ENCODE data around the gene IGSF6. TPM values are rescaled to one million over a fixed set of nuclear protein-coding genes. Genes with fewer than 3 reads are reported as not detected.

Gene IGSF6
- total and polyA plus RNA-seq, 2 of the 13 experiments (the other 11 are each of a cell fraction or from before 2014, with no cell fraction given): not detected

DNA sequence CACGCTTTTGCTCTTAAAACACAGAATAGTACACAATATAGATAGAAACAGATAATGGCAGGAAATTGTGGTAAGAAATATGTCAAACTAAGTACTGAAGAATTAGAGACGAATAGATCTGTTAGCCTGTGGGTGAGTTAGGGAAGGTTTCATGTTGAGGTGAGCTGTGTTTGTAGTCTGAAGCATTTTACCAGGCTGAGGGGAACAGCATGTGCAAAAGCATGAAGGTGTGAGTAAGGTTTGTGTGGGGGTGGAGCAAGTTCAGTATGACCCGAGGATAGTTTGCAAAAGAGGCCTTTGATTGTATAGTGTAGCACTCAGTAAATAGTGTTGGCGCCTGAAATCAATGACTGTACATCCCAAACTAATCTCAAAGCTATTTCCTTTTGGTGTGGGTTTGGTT lies 13.8 kb downstream of the IGSF6 start (continued):
- peak; percentile 93 for TF ChIP-seq ARID5B (CRISPR knock-in tag; IDR thresholded peaks at IDR 0.05)
- peak; percentile 80; the same call in 1 of the 2 replicates for TF ChIP-seq JUNB (CRISPR knock-in tag; IDR thresholded peaks at IDR 0.05; ENCODE audit: borderline replicate concordance)
- no peak for TF ChIP-seq MEIS2 (CRISPR knock-in tag; IDR thresholded peaks at IDR 0.05)
- peak; percentile 60; the same call in 1 of the 2 replicates for TF ChIP-seq HNF4G (IDR thresholded peaks at IDR 0.05; ENCODE audit: borderline replicate concordance, low read depth, low read length)
- TF ChIP-seq HNF4G (CRISPR knock-in tag; IDR thresholded peaks at IDR 0.05; ENCODE audit: borderline replicate concordance, low read depth): no peak
- TF ChIP-seq, protein P1, sequence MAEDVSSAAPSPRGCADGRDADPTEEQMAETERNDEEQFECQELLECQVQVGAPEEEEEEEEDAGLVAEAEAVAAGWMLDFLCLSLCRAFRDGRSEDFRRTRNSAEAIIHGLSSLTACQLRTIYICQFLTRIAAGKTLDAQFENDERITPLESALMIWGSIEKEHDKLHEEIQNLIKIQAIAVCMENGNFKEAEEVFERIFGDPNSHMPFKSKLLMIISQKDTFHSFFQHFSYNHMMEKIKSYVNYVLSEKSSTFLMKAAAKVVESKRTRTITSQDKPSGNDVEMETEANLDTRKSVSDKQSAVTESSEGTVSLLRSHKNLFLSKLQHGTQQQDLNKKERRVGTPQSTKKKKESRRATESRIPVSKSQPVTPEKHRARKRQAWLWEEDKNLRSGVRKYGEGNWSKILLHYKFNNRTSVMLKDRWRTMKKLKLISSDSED (CRISPR knock-in tag; IDR thresholded peaks at IDR 0.05): no peak
- TF ChIP-seq TAF1 (CRISPR knock-in tag; IDR thresholded peaks at IDR 0.05): no peak
- no peak for TF ChIP-seq POLR2A (IDR thresholded peaks at IDR 0.05; ENCODE audit: insufficient read depth in 1 of 2, low read depth in 2 of 2, low read length in 2 of 2)
- no peak for TF ChIP-seq TEAD2 (CRISPR knock-in tag; IDR thresholded peaks at IDR 0.05)
- peak; percentile 94 for TF ChIP-seq ZNF331 (CRISPR knock-in tag; IDR thresholded peaks at IDR 0.05)
- TF ChIP-seq, protein P2, sequence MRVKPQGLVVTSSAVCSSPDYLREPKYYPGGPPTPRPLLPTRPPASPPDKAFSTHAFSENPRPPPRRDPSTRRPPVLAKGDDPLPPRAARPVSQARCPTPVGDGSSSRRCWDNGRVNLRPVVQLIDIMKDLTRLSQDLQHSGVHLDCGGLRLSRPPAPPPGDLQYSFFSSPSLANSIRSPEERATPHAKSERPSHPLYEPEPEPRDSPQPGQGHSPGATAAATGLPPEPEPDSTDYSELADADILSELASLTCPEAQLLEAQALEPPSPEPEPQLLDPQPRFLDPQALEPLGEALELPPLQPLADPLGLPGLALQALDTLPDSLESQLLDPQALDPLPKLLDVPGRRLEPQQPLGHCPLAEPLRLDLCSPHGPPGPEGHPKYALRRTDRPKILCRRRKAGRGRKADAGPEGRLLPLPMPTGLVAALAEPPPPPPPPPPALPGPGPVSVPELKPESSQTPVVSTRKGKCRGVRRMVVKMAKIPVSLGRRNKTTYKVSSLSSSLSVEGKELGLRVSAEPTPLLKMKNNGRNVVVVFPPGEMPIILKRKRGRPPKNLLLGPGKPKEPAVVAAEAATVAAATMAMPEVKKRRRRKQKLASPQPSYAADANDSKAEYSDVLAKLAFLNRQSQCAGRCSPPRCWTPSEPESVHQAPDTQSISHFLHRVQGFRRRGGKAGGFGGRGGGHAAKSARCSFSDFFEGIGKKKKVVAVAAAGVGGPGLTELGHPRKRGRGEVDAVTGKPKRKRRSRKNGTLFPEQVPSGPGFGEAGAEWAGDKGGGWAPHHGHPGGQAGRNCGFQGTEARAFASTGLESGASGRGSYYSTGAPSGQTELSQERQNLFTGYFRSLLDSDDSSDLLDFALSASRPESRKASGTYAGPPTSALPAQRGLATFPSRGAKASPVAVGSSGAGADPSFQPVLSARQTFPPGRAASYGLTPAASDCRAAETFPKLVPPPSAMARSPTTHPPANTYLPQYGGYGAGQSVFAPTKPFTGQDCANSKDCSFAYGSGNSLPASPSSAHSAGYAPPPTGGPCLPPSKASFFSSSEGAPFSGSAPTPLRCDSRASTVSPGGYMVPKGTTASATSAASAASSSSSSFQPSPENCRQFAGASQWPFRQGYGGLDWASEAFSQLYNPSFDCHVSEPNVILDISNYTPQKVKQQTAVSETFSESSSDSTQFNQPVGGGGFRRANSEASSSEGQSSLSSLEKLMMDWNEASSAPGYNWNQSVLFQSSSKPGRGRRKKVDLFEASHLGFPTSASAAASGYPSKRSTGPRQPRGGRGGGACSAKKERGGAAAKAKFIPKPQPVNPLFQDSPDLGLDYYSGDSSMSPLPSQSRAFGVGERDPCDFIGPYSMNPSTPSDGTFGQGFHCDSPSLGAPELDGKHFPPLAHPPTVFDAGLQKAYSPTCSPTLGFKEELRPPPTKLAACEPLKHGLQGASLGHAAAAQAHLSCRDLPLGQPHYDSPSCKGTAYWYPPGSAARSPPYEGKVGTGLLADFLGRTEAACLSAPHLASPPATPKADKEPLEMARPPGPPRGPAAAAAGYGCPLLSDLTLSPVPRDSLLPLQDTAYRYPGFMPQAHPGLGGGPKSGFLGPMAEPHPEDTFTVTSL (CRISPR knock-in tag; IDR thresholded peaks at IDR 0.05; ENCODE audit: borderline replicate concordance): peak; percentile 75
- TF ChIP-seq HNRNPUL1 (IDR thresholded peaks at IDR 0.05; ENCODE audit: low read depth, low read length): no peak
- TF ChIP-seq, protein P3, sequence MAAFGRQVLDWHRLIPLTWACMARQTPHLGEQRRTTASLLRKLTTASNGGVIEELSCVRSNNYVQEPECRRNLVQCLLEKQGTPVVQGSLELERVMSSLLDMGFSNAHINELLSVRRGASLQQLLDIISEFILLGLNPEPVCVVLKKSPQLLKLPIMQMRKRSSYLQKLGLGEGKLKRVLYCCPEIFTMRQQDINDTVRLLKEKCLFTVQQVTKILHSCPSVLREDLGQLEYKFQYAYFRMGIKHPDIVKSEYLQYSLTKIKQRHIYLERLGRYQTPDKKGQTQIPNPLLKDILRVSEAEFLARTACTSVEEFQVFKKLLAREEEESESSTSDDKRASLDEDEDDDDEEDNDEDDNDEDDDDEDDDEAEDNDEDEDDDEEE (CRISPR knock-in tag; IDR thresholded peaks at IDR 0.05): no peak
- no peak for TF ChIP-seq RBM39 (IDR thresholded peaks at IDR 0.05; ENCODE audit: low read depth, low read length, poor library complexity, severe bottlenecking)
- TF ChIP-seq ZNF773 (CRISPR knock-in tag; IDR thresholded peaks at IDR 0.05; ENCODE audit: borderline replicate concordance): no peak
- no peak for TF ChIP-seq MAZ (IDR thresholded peaks at IDR 0.05; ENCODE audit: borderline replicate concordance, low read depth, low read length)
- TF ChIP-seq MAZ (CRISPR knock-in tag; IDR thresholded peaks at IDR 0.05; ENCODE audit: low read depth): no peak
- TF ChIP-seq NFKB2 (CRISPR knock-in tag; IDR thresholded peaks at IDR 0.05; ENCODE audit: borderline replicate concordance): no peak
- peak; percentile 91 for TF ChIP-seq HDAC2 (CRISPR knock-in tag; IDR thresholded peaks at IDR 0.05)
- no peak for TF ChIP-seq NFYB (CRISPR knock-in tag; IDR thresholded peaks at IDR 0.05)
